BLaER1 treated with 17β-estradiol and CSF1 and Interleukin-3, amounts not matched to agents 10 nM and 100 nM (cell line): ENCODE results near the gene CD52.
A peak's percentile ranks its signal among the peaks of the same experiment; 100 is the strongest.
"Not testable (repeated sequence)": the region's sequence is repeated elsewhere in the genome, so short reads cannot be mapped to it uniquely, and the experiment has no call there.

Experiments
- H3K27ac ChIP-seq, 11 experiments: shearing (Covaris generic); formaldehyde crosslinking; 2 replicates each; pipeline ENCODE4 v1.8.1; 2022
- H3K27me3 ChIP-seq, 11 experiments: shearing (Covaris generic); formaldehyde crosslinking; 2 replicates each; pipeline ENCODE4 v1.8.1; 2022
- H3K36me3 ChIP-seq, 11 experiments: shearing (Covaris generic); formaldehyde crosslinking; 2 replicates each; pipeline ENCODE4 v1.8.1; 2022
- H3K4me1 ChIP-seq, 10 experiments: shearing (Covaris generic); formaldehyde crosslinking; 2 replicates each; pipeline ENCODE4 v1.8.1; 2022
- H3K4me2 ChIP-seq, 11 experiments: shearing (Covaris generic); formaldehyde crosslinking; 2 replicates each; pipeline ENCODE4 v1.8.1; 2022
- H3K4me3 ChIP-seq, 10 experiments: shearing (Covaris generic); formaldehyde crosslinking; 2 replicates each; pipeline ENCODE4 v1.8.1; 2022
- H3K9ac ChIP-seq, 11 experiments: shearing (Covaris generic); formaldehyde crosslinking; 2 replicates each; pipeline ENCODE4 v1.8.1; 2022
- H3K9me3 ChIP-seq, 11 experiments: shearing (Covaris generic); formaldehyde crosslinking; replicated peaks in 1 of 11; 2 replicates each; pipeline ENCODE4 v1.8.1; 2022
- H4K20me1 ChIP-seq, 11 experiments: shearing (Covaris generic); formaldehyde crosslinking; 2 replicates each; pipeline ENCODE4 v1.8.1; 2022
- Cebpa-rat ChIP-seq, 11 experiments: shearing (Covaris generic); IDR thresholded peaks; 2 replicates each; pipeline ENCODE4 v1.8.1; 2022

CD52 gene

GRCh38 chr1:26328597-26328996 lies 10.8 kb downstream of the CD52 start:
- no peak overlapping the region for H3K27ac ChIP-seq
- no peak for TF ChIP-seq Cebpa-rat (IDR thresholded peaks at IDR 0.05)
- no peaks in the 10 kb centered on the region for H4K20me1 ChIP-seq
- no peak overlapping the region for H3K4me3 ChIP-seq
- no peaks in the 10 kb centered on the region for H3K9me3 ChIP-seq
- H3K27me3 ChIP-seq = 0 out of 22 replicates have a peak, but pooled peaks cover 0 to under 1% (median 0%) of the 10 kb centered on the region in 11 experiments
- H3K36me3 ChIP-seq = no peaks in the 10 kb centered on the region
- no peaks in the 10 kb centered on the region; a peak in 1 of 20 replicates for H3K4me1 ChIP-seq
- no peak overlapping the region for H3K9ac ChIP-seq
- H3K4me2 ChIP-seq = no peak overlapping the region

DNA sequence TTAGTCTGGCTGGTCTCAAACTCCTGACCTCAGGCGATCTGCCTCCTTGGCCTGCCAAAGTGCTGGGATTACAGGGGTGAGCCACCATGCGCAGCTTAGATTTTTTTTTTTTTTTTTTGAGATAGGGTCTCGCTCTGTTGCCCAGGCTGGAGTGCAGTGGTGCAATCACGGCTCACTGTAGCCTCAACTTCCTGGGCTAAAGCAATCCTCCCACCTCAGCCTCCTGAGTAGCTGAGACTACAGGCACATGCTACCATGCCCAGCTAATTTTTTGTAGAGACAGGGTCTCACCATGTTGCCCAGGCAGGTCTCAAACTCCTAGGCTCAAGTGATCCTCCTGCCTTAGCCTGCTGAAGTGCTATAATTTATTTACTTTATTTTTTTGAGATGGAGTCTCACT lies 11.6 kb downstream of the CD52 start:
- H3K4me2 ChIP-seq, H3K27ac ChIP-seq, H3K4me3 ChIP-seq, H4K20me1 ChIP-seq, H3K4me1 ChIP-seq, H3K27me3 ChIP-seq, H3K36me3 ChIP-seq, H3K9me3 ChIP-seq, H3K9ac ChIP-seq: not testable (repeated sequence)

DNA sequence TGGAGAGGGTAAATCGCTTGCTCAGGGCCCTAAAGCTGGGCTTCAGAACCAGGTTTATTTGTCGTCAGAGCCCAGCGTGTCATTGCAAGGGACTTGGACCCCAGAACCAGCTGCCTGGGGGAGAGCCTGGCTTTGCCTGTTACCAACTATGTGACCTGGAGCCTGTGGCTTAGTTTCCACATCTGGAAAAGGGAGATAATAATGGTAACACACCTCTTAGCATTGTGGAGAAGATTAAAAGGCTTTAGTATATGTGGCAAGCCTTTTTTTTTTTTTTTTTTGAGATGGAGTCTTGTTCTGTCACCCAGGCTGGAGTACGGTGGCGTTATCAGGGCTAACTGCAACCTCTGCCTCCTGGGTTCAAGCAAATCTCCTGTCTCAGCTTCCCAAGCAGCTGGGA lies 12.5 kb downstream of the CD52 start:
- peaks cover under 1 to 2% (median under 1%) of the 10 kb centered on the region in 10 experiments; a peak in 10 of 20 replicates for H3K4me1 ChIP-seq
- no peak overlapping the region for H3K4me3 ChIP-seq
- no peaks in the 10 kb centered on the region for H4K20me1 ChIP-seq
- H3K36me3 ChIP-seq = no peaks in the 10 kb centered on the region
- no peak overlapping the region; a peak in 1 of 22 replicates for H3K9ac ChIP-seq
- TF ChIP-seq Cebpa-rat (IDR thresholded peaks at IDR 0.05) = no peak
- H3K4me2 ChIP-seq = no peak overlapping the region
- H3K27ac ChIP-seq = no peak overlapping the region
- H3K9me3 ChIP-seq = no peaks in the 10 kb centered on the region
- peaks cover 5 to 17% (median 9%) of the 10 kb centered on the region in 11 experiments for H3K27me3 ChIP-seq

GRCh38 chr1:26333312-26333711 lies 15.6 kb downstream of the CD52 start:
- H3K36me3 ChIP-seq, H4K20me1 ChIP-seq, H3K9me3 ChIP-seq, H3K27ac ChIP-seq, H3K9ac ChIP-seq, H3K4me3 ChIP-seq: not testable (repeated sequence)
- Histone ChIP-seq H3K4me2 (peak overlapping the region in 1 of 11 experiments; percentile 23; a peak in 1 of 22 replicates), H3K4me1 (peaks cover 7 to 31% (median 26%) of the 10 kb centered on the region in 10 experiments; a peak in 18 of 20 replicates), H3K27me3 (peaks cover 24 to 36% (median 31%) of the 10 kb centered on the region in 11 experiments)

- Histone ChIP-seq H3K27ac (no peak overlapping the region), H4K20me1 (0 out of 22 replicates have a peak, but pooled peaks cover 0 to 5% (median 0%) of the 10 kb centered on the region in 11 experiments), H3K27me3 (peaks cover 24 to 36% (median 31%) of the 10 kb centered on the region in 11 experiments), H3K4me1 (peaks cover 7 to 31% (median 26%) of the 10 kb centered on the region in 10 experiments; a peak in 18 of 20 replicates), H3K9me3 (no peaks in the 10 kb centered on the region), H3K9ac (peak overlapping the region; percentile 15 to 70 (median 58); a peak in 19 of 22 replicates), H3K4me3 (peak overlapping the region; percentile 55 to 74 (median 62)), H3K36me3 (no peaks in the 10 kb centered on the region), H3K4me2 (peak overlapping the region; percentile 90 to 99 (median 97))
- TF ChIP-seq Cebpa-rat (IDR thresholded peaks at IDR 0.05) = no peak
These were observed 18.2 kb downstream of the CD52 start for GRCh38 chr1:26335774-26336476.

DNA sequence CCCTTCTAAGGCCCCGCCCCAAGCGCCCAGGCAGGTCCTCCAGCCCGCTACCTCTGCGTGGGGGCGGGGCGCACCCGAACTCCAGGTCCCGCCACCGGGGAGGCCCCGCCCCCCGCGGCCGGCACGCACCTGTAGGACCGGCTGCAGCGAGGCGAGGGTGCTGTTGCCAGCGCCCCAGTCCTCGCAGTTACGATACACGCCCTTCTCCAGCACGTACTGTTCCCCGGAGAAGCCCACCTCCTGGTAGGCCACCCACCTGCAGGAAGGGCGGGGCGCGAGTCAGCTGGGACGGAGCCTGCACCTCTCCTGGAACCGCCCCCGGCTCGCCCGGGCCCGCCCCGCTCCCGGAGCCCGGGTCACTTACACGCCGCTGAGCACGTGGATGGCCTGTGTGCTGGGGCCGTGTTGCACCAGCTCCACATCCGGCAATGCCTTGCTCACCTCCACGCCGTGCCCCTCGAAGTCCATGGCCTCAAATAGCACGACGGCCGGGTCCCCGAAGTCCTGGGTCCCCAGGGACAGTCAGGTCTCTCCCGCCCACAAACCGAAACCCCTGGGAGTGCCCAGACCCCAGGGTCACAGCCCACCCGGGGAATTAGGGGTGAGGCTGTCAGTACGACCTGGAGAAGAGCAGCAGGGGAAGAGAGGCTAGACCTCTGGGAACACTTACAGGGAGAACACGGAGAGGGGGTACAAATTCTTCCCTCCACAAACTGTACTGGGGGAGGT lies 18.9 kb downstream of the CD52 start:
- Histone ChIP-seq H3K27ac (peak overlapping the region in 1 of 11 experiments; percentile 33; a peak in 2 of 22 replicates), H3K9ac (peak overlapping the region; percentile 15 to 70 (median 58); a peak in 19 of 22 replicates), H3K9me3 (no peaks in the 10 kb centered on the region), H4K20me1 (0 out of 22 replicates have a peak, but pooled peaks cover 0 to 5% (median 0%) of the 10 kb centered on the region in 11 experiments), H3K4me3 (peak overlapping the region; percentile 55 to 74 (median 62)), H3K27me3 (peaks cover 24 to 36% (median 31%) of the 10 kb centered on the region in 11 experiments), H3K36me3 (no peaks in the 10 kb centered on the region), H3K4me2 (peak overlapping the region; percentile 90 to 99 (median 97)), H3K4me1 (peaks cover 7 to 31% (median 26%) of the 10 kb centered on the region in 10 experiments; a peak in 18 of 20 replicates)
- TF ChIP-seq Cebpa-rat (IDR thresholded peaks at IDR 0.05) = no peak

GRCh38 chr1:26337206-26337535 lies 19.4 kb downstream of the CD52 start:
- Histone ChIP-seq H3K27ac (no peak overlapping the region), H3K4me2 (peak overlapping the region; percentile 90 to 99 (median 97); a peak in 20 of 22 replicates)

GRCh38 chr1:26337625-26338024 lies 19.9 kb downstream of the CD52 start:
- Histone ChIP-seq H3K9ac (no peak overlapping the region), H3K27ac (no peak overlapping the region)

More at GRCh38 chr1:26337206-26337535, 19.4 kb downstream of the CD52 start:
- Histone ChIP-seq H3K27me3 (peaks cover 24 to 36% (median 31%) of the 10 kb centered on the region in 11 experiments), H3K36me3 (no peaks in the 10 kb centered on the region), H3K9ac (peak overlapping the region in 2 of 11 experiments; percentile 63 to 70; a peak in 2 of 22 replicates), H4K20me1 (0 out of 22 replicates have a peak, but pooled peaks cover 0 to 5% (median 0%) of the 10 kb centered on the region in 11 experiments), H3K4me1 (peaks cover 7 to 31% (median 26%) of the 10 kb centered on the region in 10 experiments; a peak in 18 of 20 replicates), H3K9me3 (no peaks in the 10 kb centered on the region), H3K4me3 (peak overlapping the region in 2 of 10 experiments; percentile 55 to 66; a peak in 2 of 20 replicates)
- TF ChIP-seq Cebpa-rat (IDR thresholded peaks at IDR 0.05) = no peak

DNA sequence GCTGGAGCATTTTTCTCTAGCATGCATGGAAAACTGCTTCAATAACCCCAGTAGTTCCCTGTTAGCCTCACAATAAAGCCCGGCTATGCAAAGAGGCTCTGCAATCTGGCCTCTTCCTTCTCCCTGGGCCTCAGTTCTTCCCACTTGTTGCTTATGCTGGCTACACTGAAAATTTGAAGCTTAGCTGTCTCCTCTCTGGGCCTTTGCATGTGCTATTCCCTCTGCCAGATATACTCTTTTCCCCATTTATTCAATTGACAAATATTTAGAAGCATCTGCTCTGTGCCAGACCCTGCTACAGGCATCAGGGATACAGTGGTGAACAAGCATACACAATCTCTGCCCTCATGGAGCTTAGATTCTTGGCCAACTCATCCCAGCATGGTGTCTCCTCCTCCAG lies 20.9 kb downstream of the CD52 start:
- Histone ChIP-seq H4K20me1 (0 out of 22 replicates have a peak, but pooled peaks cover 0 to 5% (median 0%) of the 10 kb centered on the region in 11 experiments), H3K4me3 (no peak overlapping the region), H3K4me2 (no peak overlapping the region), H3K27me3 (peaks cover 24 to 36% (median 31%) of the 10 kb centered on the region in 11 experiments), H3K27ac (no peak overlapping the region), H3K9me3 (no peaks in the 10 kb centered on the region), H3K36me3 (no peaks in the 10 kb centered on the region), H3K4me1 (peaks cover 7 to 31% (median 26%) of the 10 kb centered on the region in 10 experiments; a peak in 18 of 20 replicates), H3K9ac (no peak overlapping the region)
- TF ChIP-seq Cebpa-rat (IDR thresholded peaks at IDR 0.05) = no peak

More at GRCh38 chr1:26337625-26338024, 19.9 kb downstream of the CD52 start:
- no peaks in the 10 kb centered on the region for H3K9me3 ChIP-seq
- no peaks in the 10 kb centered on the region for H3K36me3 ChIP-seq
- peaks cover 7 to 31% (median 26%) of the 10 kb centered on the region in 10 experiments; a peak in 18 of 20 replicates for H3K4me1 ChIP-seq
- no peak for TF ChIP-seq Cebpa-rat (IDR thresholded peaks at IDR 0.05)
- H3K27me3 ChIP-seq = peaks cover 24 to 36% (median 31%) of the 10 kb centered on the region in 11 experiments
- H4K20me1 ChIP-seq = 0 out of 22 replicates have a peak, but pooled peaks cover 0 to 5% (median 0%) of the 10 kb centered on the region in 11 experiments
- no peak overlapping the region for H3K4me3 ChIP-seq
- peak overlapping the region in 8 of 11 experiments; percentile 90 to 99 (median 97); a peak in 14 of 22 replicates for H3K4me2 ChIP-seq
